Caki2 (cell line): ENCODE results near the gene ASCL2. TPM values are rescaled to one million over a fixed set of nuclear protein-coding genes. Genes with fewer than 3 reads are reported as not detected.
"Not testable (repeated sequence)": the region's sequence is repeated elsewhere in the genome, so short reads cannot be mapped to it uniquely, and the experiment has no call there.

Experiments
- DNase-seq: peaks from one replicate; pipeline ENCODE4 v3.0.0-alpha.2; 2015; ENCODE audit warnings: low read depth
- in situ Hi-C: cut with HindIII; loops from 2 replicates; pipeline ENCODE4 v1.10.0; 2016; ENCODE audit warnings: low sequenced_read_pairs, low pct_unique_long_range_greater_than_20kb, mixed read lengths
- total RNA-seq: library from RNA; depleted of rRNA; stranded (reverse); fragments of >200 nt; shearing (Covaris generic); gene quantifications from 2 replicates; pipeline ENCODE4 v1.2.3, GENCODE V29; 2014; ENCODE audit warnings: low replicate concordance

The ASCL2 gene
- total RNA-seq, 1 experiment from 2014 or later: not detected

GRCh38 chr11:2250485-2250884, 19.9 kb downstream of the ASCL2 start:
- in situ Hi-C loops: no loop called here

GRCh38 chr11:2250041-2250440, 20.3 kb downstream of the ASCL2 start:
- DNase-seq: no peak
- in situ Hi-C loops: no loop called here

More at GRCh38 chr11:2250485-2250884, 19.9 kb downstream of the ASCL2 start:
- DNase-seq: no peak

- no peak for DNase-seq
- in situ Hi-C loops: no loop called here
Observed at GRCh38 chr11:2249189-2249916, 21.0 kb downstream of the ASCL2 start.

GRCh38 chr11:2248762-2249161, 21.6 kb downstream of the ASCL2 start:
- in situ Hi-C loops: no loop called here
- DNase-seq: no peak

- DNase-seq: no peak
- in situ Hi-C loops: no loop called here
Observed at GRCh38 chr11:2248242-2248641, 22.1 kb downstream of the ASCL2 start.

- no peak for DNase-seq
- in situ Hi-C loops: no loop called here
Observed at GRCh38 chr11:2247496-2247895, 22.9 kb downstream of the ASCL2 start.

GRCh38 chr11:2240834-2241233, 29.6 kb downstream of the ASCL2 start:
- in situ Hi-C loops: no loop called here
- no peak for DNase-seq

GRCh38 chr11:2237457-2238238, 32.7 kb downstream of the ASCL2 start:
- no peak for DNase-seq
- in situ Hi-C loops: no loop called here

GRCh38 chr11:2236381-2237134, 33.8 kb downstream of the ASCL2 start:
- DNase-seq, in situ Hi-C loops: not testable (repeated sequence)

- in situ Hi-C loops: no loop called here
- DNase-seq: no peak
Observed at GRCh38 chr11:2235588-2236326, 34.6 kb downstream of the ASCL2 start.

GRCh38 chr11:2234963-2235362, 35.4 kb downstream of the ASCL2 start:
- in situ Hi-C loops: no loop called here
- no peak for DNase-seq

- DNase-seq: no peak
- in situ Hi-C loops: no loop called here
Observed at GRCh38 chr11:2233693-2234455, 36.5 kb downstream of the ASCL2 start.

GRCh38 chr11:2229713-2230297, 40.6 kb downstream of the ASCL2 start:
- in situ Hi-C loops: no loop called here
- no peak for DNase-seq

GRCh38 chr11:2224254-2224653, 46.1 kb downstream of the ASCL2 start:
- in situ Hi-C loops: no loop called here
- no peak for DNase-seq

GRCh38 chr11:2223153-2223794, 47.1 kb downstream of the ASCL2 start:
- in situ Hi-C loops: no loop called here
- no peak for DNase-seq

- in situ Hi-C loops: no loop called here
Observed at GRCh38 chr11:2222451-2222850, 47.9 kb downstream of the ASCL2 start.

GRCh38 chr11:2221591-2221990, 48.8 kb downstream of the ASCL2 start:
- in situ Hi-C loops: no loop called here
- DNase-seq: no peak

More at GRCh38 chr11:2222451-2222850, 47.9 kb downstream of the ASCL2 start:
- no peak for DNase-seq
